Forelimb muscle (tissue), 1 donor: ENCODE data around the gene PLA2G1B. TPM values are rescaled to one million over a fixed set of nuclear protein-coding genes. Genes with fewer than 3 reads are reported as not detected.
A peak's percentile ranks its signal among the peaks of the same experiment; 100 is the strongest.
"Not testable (repeated sequence)": the region's sequence is repeated elsewhere in the genome, so short reads cannot be mapped to it uniquely, and the experiment has no call there.

Source experiments
- DNase-seq: peaks from one replicate; pipeline ENCODE4 v3.0.0-alpha.2; 2013; ENCODE audit warnings: low read depth
- polyA plus RNA-seq: library from polyadenylated mRNA; unstranded; fragments of 120-200 nt; gene quantifications from one replicate; pipeline ENCODE4 v1.2.1, GENCODE V29; 2013; ENCODE audit not compliant: insufficient read length

The PLA2G1B gene
- polyA plus RNA-seq, 1 donor: not detected

GRCh38 chr12:120359128-120359527 lies 31.5 kb upstream of the PLA2G1B start:
- DNase-seq: no peak

- no peak for DNase-seq
Measured at GRCh38 chr12:120358412-120359100, 31.0 kb upstream of the PLA2G1B start.

- no peak for DNase-seq
Measured at GRCh38 chr12:120357104-120357503, 29.5 kb upstream of the PLA2G1B start.

DNA sequence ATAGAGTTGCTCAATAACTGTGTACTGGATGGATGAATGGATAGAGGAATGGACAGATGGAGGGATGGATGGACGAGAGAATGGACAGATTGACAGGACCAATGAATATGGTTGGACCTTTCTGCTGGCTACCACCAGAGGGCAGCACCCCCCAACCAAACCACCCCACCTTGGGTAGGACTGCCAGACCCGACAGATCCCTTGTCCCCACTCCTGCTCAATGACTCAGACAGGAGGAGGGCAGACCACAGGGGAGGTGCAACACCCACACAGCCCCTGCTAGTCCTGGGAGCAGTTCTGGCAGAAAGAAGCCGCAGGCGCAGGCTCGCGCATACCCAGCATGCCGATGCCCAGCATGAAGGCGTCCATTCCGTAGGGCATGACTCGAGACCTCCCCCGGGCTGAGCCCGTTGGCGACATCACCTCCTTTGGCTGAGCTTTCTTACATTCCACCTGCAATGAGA lies 29.0 kb upstream of the PLA2G1B start:
- peak; percentile 25 for DNase-seq

DNA sequence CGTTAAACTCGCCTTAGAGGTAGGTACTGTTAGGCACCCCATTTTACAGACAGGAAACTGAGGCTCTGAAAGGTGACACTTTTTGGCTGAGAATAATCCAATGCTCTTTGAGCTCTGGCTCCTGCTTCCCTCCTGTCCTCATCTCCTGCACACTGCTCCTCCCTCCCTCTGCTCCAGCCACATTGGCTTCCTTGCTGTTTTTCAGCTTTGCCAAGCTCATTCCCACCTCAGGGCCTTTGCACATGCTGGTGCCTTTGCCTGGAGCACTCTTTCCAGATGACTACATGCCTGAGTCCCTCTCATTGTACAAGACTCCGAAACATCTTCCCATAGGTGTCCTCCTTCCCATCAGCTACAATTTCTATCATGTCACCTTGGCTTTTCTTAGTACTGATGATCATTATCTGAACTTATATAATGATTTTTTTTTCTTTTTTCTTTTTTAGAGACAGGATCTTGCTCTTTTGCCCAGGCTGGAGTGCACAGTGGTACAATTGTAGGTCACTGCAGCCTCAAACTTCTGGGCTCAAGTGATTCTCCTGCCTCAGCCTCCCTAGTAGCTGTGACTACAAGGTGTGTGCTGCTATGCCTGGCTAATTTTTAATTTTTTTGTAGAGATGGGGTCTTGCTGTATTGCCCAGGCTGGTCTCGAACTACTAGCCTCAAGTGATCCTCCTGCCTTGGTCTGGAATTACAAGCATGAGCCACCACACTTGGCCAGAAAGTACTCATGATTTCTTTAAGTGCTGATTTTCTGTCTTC lies 26.2 kb upstream of the PLA2G1B start:
- DNase-seq: no peak

- no peak for DNase-seq
Measured at GRCh38 chr12:120353136-120353535, 25.6 kb upstream of the PLA2G1B start.

DNA sequence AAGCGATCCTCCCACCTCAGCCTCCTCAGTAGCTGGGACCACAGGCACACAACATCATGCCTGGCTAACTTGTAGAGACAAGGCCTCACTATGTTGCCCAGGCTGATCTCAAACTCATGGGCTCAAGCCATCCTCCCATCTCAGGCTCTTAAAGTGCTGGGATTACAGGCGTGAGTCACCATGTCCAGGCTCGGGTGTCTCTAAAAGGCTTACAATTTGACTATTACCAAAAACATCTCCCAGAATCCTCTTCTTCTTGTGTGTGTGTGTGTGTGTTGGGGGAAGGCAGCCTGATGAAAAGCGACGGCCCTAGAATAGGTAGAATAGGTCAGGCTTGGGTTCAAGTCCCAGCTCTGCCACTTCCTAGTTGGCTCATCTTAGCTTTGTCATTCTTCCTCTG lies 24.5 kb upstream of the PLA2G1B start:
- no peak for DNase-seq

DNA sequence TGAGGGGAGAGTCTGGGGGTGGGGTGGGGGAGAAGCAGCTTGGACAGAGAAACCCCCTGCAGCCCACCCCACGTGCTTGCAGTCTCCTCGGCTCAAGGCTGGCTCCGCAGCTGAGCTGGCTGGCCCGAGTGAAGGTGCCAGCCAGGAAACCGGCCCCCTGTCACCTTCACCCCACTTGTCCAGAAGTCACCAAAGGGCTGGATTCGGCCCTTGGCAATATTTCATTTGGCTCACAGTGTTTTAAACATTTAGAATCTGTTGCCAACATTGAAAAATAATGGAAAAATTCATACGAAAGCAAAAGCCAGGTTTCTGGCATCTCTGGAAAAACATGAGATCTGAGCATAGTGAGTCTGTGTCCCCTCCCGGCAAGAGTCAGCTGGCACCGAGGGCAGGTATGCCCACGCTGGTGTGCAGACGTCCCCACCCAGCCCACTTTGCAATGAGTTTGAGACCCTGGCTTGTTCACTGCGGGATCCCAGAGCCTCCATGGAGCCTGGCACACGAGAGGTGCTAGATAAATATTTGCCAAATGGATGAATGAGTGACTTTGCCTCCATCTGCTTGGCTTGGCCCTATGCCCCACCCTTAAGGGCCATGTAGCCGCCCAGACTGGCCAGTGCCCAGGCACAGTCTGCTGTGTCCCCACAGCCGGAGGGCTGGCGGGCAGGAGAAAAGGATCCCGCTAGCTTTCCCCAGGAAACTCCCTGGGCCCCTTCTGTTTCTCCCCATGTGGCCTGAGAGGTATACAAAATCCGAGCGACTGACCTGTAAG lies 23.2 kb upstream of the PLA2G1B start:
- DNase-seq: no peak

DNA sequence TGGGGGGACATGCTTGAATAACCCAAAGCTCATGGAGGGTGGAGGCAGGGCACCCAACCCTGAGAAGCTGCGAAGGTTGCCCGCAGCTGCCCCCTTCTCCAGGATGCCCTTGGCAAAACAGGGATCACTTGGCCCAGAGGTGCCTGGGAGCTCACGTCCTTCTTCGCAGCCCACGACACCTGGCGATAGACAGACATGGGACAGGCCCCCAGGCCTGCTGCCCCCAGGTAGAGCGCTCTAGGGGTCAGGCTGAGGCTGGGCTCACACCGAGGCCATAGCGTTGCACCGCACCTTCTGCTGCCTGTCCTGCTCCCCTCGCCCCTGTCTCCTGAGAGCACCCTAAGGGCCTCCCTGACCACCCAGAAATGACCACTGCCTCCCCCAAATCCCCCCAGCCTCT lies 20.2 kb upstream of the PLA2G1B start:
- DNase-seq: no peak

DNA sequence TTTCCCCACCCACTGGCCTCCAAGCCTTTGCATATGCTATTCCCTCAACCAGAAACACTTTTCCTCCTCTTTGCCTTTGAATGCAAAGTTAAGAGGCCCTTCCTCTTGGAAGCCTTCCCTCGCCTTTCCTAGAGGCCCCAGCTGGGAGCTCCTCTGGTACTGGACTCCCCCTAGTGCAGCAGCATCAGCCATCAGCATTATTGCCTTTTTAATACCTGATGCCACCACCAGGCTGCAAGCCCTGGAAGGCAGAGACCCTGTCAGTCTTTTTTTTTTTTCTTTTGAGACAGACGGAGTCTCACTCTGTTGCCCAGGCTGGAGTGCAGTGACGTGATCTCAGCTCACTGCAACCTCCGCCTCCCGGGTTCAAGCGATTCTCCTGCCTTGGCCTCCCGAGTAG lies 19.1 kb upstream of the PLA2G1B start:
- DNase-seq: no peak

DNA sequence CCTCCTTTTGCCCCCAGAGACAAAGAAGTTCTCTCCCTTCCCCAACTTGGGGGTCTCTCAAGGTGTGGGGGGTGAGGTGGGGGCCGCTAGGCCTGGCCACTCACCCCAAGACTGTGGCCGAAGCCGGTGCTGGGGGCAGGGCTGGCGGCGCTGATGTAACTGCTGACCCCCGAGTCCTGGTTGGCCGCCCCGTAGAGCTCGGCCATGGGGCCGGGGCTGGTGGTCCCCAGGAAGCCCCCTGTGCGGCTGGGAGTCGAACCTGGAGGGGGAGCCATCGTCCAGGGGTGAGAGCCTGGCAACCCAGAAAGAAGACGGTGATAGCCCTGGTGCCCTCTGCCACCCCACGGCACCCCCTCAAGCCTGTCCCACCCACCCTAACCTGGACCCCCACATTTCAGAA lies 18.5 kb upstream of the PLA2G1B start:
- no peak for DNase-seq

DNA sequence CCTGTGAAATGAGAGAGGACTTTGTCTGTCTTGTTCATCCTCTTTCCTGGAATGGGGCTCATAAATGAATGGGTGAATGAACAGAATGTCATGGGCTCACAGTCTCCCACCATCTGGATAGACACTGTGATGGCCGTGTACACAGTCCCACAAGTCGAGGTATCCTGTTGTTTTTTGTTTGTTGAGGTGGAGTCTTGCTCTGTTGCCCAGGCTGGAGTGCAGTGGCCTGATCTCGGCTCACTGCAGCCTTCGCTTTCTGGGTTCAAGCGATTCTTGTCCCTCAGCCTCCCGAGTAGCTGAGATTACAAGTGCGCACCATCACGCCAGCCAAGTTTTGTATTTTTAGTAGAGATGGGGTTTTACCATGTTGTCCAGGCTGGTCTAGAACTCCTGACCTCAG lies 16.1 kb upstream of the PLA2G1B start:
- no peak for DNase-seq

DNA sequence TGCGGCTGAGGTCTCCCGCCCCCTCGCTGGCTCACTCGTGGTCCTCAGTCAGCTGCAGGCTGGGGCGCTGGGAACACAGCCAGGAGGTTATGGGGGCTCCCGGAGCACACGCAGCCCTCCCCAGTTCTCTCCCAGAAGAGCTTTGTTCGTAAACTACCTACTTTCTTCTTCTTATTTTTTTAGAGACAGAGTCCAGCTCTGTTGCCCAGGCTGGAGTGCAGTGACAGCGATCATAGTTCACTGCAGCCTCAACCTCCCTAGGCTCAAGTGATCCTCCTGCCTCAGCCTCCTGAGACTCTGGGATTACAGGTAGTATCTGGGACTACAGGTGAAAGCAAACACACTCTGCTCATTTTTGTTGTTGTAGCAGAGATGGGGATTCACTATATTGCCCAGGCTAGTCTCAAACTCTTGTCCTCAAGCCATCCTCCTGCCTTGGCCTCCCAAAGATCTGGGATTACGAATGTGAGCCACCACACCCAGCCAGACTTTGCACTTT lies 15.5 kb upstream of the PLA2G1B start:
- DNase-seq: no peak

DNA sequence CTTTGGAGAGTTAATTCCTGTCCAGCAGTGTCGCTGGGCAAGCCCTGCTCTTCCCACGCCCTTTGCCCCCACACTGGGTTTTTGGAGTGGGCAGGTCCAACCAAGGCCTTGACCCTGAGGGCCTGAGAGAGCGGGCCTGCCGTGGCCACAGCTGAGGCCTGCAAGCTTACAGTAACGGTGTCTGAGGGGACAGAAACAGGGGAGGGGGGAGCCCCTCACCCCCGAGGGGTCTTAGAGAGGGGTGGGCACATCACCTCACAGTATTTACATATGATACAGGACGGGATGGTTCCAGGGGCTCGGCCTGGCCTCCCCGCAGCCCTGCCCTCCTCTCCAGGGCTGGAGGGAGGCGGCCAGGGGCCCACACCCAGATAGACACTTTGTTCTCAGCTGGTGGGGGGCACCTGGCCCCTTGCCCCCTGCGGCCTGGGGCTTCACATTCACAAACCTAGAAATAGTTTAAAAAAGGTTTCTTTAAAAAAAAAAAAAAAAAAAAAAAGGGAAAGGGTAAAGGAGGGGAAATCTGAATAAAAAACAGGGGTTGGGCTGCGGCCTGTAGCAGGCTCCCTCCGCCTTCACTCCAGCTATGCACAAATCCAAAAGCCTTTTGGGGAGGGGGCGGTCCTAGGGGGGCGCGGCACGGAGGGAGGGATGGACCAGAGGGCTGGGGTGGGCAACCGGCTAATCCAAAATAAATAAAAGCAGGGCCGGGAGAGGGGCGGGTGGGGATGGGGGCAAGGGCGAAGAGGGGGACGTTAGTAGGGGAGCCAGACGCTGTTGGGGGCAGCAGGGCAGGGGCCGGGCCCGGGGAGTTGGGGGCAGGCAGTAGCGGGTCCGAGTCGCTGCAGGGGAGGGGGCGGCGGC lies 14.8 kb upstream of the PLA2G1B start:
- no peak for DNase-seq

DNA sequence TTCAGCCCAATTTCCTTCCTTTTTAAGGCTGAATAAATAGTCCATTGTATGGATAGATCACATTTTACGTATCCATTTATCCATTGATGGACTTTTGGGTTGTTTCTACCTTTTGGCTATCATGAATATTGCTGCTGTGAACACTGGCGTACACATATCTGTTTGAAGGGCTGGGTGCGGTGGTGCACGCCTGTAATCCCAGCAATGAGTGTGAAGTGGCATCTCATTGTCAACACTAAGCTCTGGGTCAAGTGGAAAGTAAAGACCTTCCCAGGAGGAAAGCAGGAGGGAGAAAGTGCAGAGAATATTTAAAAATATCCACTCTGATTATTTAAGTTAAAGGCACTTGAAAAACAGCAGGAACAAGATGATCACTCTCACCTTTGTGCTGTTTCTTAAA lies 11.7 kb upstream of the PLA2G1B start:
- DNase-seq: no peak

- DNase-seq: no peak
Measured at GRCh38 chr12:120337730-120338129, 10.2 kb upstream of the PLA2G1B start.

DNA sequence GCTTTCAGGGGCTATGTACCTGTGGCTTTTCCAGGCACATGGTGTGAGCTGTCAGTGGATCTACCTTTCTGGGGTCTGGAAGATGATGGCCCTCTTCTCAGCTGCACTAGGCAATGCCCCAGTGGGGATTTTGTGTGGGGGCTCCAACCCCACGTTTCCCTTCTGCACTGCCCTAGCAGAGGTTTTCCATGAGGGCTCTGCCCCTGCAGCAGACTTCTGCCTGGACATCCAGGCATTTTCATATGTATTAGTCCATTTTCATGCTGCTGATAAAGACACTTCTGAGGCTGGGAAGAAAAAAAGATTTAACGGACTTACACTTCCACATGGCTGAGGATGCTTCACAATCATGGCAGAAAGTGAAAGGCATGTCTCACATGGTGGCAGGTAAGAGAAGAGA lies 8.8 kb upstream of the PLA2G1B start:
- not testable (repeated sequence) for DNase-seq

DNA sequence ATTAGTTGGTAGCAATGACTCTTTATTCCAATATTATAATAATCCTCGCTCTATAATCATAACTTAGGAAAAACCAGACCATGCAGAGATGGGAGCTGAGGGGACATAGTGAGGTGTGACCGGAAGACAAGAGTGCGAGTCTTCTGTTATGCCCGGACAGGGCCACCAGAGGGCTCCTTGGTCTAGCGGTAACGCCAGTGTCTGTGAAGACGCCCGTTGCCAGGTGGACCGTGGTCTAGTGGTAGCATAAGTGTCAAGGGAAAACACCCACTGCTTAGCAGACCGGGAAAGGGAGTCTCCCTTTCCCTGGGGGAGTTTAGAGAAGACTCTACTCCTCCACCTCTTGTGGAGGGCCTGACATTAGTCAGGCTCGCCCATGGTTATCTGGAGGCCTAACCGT lies 7.9 kb upstream of the PLA2G1B start:
- DNase-seq: not testable (repeated sequence)

- DNase-seq: no peak
Measured at GRCh38 chr12:120332523-120332922, 4.9 kb upstream of the PLA2G1B start.

GRCh38 chr12:120332041-120332440 lies 4.5 kb upstream of the PLA2G1B start:
- no peak for DNase-seq

DNA sequence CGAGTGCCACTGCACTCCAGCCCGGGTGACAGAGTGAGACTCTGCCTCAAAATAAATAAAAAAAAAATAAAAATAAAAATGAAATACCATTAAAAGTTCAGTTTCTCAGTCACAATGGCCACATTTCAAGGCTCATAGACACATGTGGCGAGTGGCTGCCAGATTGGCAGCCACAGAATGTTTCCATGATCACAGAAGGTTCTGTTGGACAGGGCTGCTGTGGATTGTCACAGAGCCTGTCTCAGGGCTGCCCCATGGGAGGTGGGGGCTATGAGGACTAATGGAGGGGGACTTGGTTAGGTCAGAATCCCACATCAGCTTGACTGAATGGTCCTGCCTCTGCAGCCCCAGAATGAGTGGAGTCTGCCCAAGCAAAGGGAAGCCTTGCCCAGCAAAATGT lies 3.8 kb upstream of the PLA2G1B start:
- no peak for DNase-seq
